ENCODE results near the gene TSPEAR.

- TF ChIP-seq CTCF (IDR thresholded peaks at IDR 0.05; ENCODE audit: insufficient read depth, low read length, poor library complexity, severe bottlenecking) (no peak), EZH2phosphoT487 (conservative IDR thresholded peaks at IDR 0.05; ENCODE audit: low read length) (no peak)
These were observed 200.0 kb downstream of the TSPEAR start for GRCh38 chr21:44511219-44511937.

Data from SU-DHL-6 (cell line).